GM13977 (cell line): ENCODE data around the gene MRGPRD.

ENCODE experiments used
- DNase-seq: peaks from one replicate; pipeline ENCODE4 v3.0.0; 2012; ENCODE audit warnings: low spot score
- CTCF ChIP-seq: IDR thresholded peaks from 2 replicates; pipeline ENCODE4 v1.5.1; 2012; ENCODE audit warnings: mild to moderate bottlenecking, control low read depth; ENCODE audit not compliant: insufficient read depth; ENCODE audit errors: extremely low read depth, missing control alignments
- in situ Hi-C: fragments of 300-500 bp; cut with MboI; formaldehyde crosslinking; loops from one replicate; pipeline ENCODE4 v1.12.0; 2022; ENCODE audit warnings: low sequenced_read_pairs, low pct_unique_long_range_greater_than_20kb, mixed read lengths, inconsistent platforms; ENCODE audit not compliant: unreplicated experiment

Gene MRGPRD

GRCh38 chr11:68987211-68987610 lies 6.4 kb upstream of the MRGPRD start:
- in situ Hi-C loops = no loop called here
- DNase-seq = no peak
- TF ChIP-seq CTCF = no peak

- DNase-seq = no peak
- TF ChIP-seq CTCF = no peak
- in situ Hi-C loops = no loop called here
These were observed 3.0 kb upstream of the MRGPRD start for GRCh38 chr11:68983801-68984200.

- DNase-seq = no peak
- in situ Hi-C loops = no loop called here
- TF ChIP-seq CTCF = no peak
These were observed 1.3 kb upstream of the MRGPRD start for GRCh38 chr11:68982134-68982533.

- TF ChIP-seq CTCF = no peak
- DNase-seq = no peak
- in situ Hi-C loops = no loop called here
These were observed 633 bp downstream of the MRGPRD start for GRCh38 chr11:68979931-68980775.

- DNase-seq = no peak
- no peak for TF ChIP-seq CTCF
- in situ Hi-C loops = no loop called here
These were observed 1.7 kb downstream of the MRGPRD start for GRCh38 chr11:68978931-68979594.

- no peak for TF ChIP-seq CTCF
These were observed 2.2 kb downstream of the MRGPRD start for GRCh38 chr11:68978626-68978930.

More at GRCh38 chr11:68978626-68978930, 2.2 kb downstream of the MRGPRD start:
- no peak for DNase-seq
- in situ Hi-C loops = no loop called here
